Spleen (tissue), 11 donors: ENCODE data around the gene BOLL. TPM values are rescaled to one million over a fixed set of nuclear protein-coding genes. Genes with fewer than 3 reads are reported as not detected.

Experiments
- DNase-seq: peaks from one replicate; pipeline ENCODE4 v3.0.0-alpha.2; 2020
- H3K27ac ChIP-seq, 8 donors: fragments of 200-600 bp; sonication (generic) in 7 of 8; 1 replicate in 4 of 8; 2 replicates in 4 of 8; pipeline versions ENCODE4 v1.5.0 to v1.8.0; 2016 to 2021; ENCODE audit warnings: inconsistent platforms in 4 of 8, mild to moderate bottlenecking in 4 of 8, moderate library complexity in 1 of 8
- H3K27me3 ChIP-seq, 7 donors: fragments of 200-600 bp; sonication (generic) in 6 of 7; replicated peaks in 1 of 7; 1 replicate in 4 of 7; 2 replicates in 3 of 7; pipeline versions ENCODE4 v1.5.0 to v1.8.0; 2016 to 2021; ENCODE audit warnings: inconsistent platforms in 3 of 7, mild to moderate bottlenecking in 1 of 7
- H3K36me3 ChIP-seq, 6 donors: fragments of 200-600 bp; sonication (generic) in 5 of 6; 1 replicate in 4 of 6; 2 replicates in 2 of 6; pipeline versions ENCODE4 v1.5.0 to v1.8.0; 2016 to 2021; ENCODE audit warnings: inconsistent platforms in 2 of 6
- H3K4me1 ChIP-seq, 6 donors: fragments of 200-600 bp; sonication (generic) in 5 of 6; 1 replicate in 3 of 6; 2 replicates in 3 of 6; pipeline versions ENCODE4 v1.5.0 to v1.8.0; 2016 to 2021; ENCODE audit warnings: inconsistent platforms in 3 of 6
- H3K4me3 ChIP-seq, 8 donors: fragments of 200-600 bp; sonication (generic) in 7 of 8; 1 replicate in 4 of 8; 2 replicates in 4 of 8; pipeline versions ENCODE4 v1.5.0 to v1.8.0; 2016 to 2021; ENCODE audit warnings: inconsistent platforms in 4 of 8, mild to moderate bottlenecking in 4 of 8, moderate library complexity in 2 of 8
- H3K9me3 ChIP-seq, 8 donors: fragments of 200-600 bp; sonication (generic) in 7 of 8; 1 replicate in 4 of 8; 2 replicates in 4 of 8; pipeline versions ENCODE4 v1.5.0 to v1.8.0; 2016 to 2021; ENCODE audit warnings: inconsistent platforms in 4 of 8
- CTCF ChIP-seq, 11 experiments: fragments of 200-600 bp in 7 of 11; fragments of 450-650 bp in 4 of 11; sonication (generic) in 4 of 11; IDR thresholded peaks in 8 of 11; conservative IDR thresholded peaks in 3 of 11; 1 replicate in 7 of 11; 2 replicates in 4 of 11; pipeline versions ENCODE4 v1.4.0 to v1.8.0; 2016 to 2021; ENCODE audit warnings: antibody characterized with exemption in 11 of 11, inconsistent platforms in 4 of 11, mild to moderate bottlenecking in 1 of 11
- POLR2A ChIP-seq, 3 donors: fragments of 450-650 bp; IDR thresholded peaks; one replicate each; pipeline ENCODE4 v1.5.1; 2017; ENCODE audit warnings: antibody characterized with exemption in 3 of 3, mild to moderate bottlenecking in 1 of 3
- POLR2AphosphoS5 ChIP-seq, 3 donors: sonication (generic); formaldehyde crosslinking; IDR thresholded peaks; one replicate each; pipeline ENCODE4 v1.5.1; 2017; ENCODE audit warnings: antibody characterized with exemption in 3 of 3
- WGBS, 5 donors: extraction: QIAGEN DNeasy Blood & Tissue Kit in 3 of 5; methylation state at CpG; one replicate each; pipeline versions ENCODE4 v1.1.5 to v1.1.7; 2013 to 2018; 5-methylcytosine and 5-hydroxymethylcytosine counted together
- intact Hi-C: fragments of 100-400 bp; cut with DNase I; formaldehyde crosslinking; loops from one replicate; pipeline ENCODE4 v1.15.0; 2023; ENCODE audit warnings: low total_unique reads
- polyA plus RNA-seq, 3 donors: library from polyadenylated mRNA; stranded (reverse); fragments of 200-250 nt; gene quantifications; one replicate each; pipeline ENCODE4 v1.2.1, GENCODE V29; 2013
- total RNA-seq, 7 donors: library from RNA; depleted of rRNA in 3 of 7; stranded (reverse); fragments of >200 nt in 3 of 7; fragmentation: NEBNext Ultra II Directional in 4 of 7; extraction: Animal tissue kit (Norgen Biotek cat#: 25700) in 4 of 7; gene quantifications; one replicate each; pipeline versions ENCODE4 v1.1.0 to v1.2.1, GENCODE V29; 2016 to 2021
- donor health status: healthy with polysubstance abuse.
- donor health status: DM: no; HTN: no; CAD: no; lungs with moderate emphysema.
- donor health status: DM: no; HTN: no; CAD: no.
- donor health status: Bipolar disorder and iron deficiency.
- donor health status: healthy.
- donor health status: DM: no; HTN: no; CAD: no.
- donor health status: DM: yes; HTN: yes; CAD: no.

The BOLL gene
- total and polyA plus RNA-seq, 10 donors = not detected

GRCh38 chr2:197813093-197813787 lies 28.1 kb upstream of the BOLL start:
- intact Hi-C loops = no loop called here
- no peak overlapping the region for H3K4me3 ChIP-seq
- 48 to 66% (median 58%) methylated on average over 3 of the region's 3 CpGs for whole genome bisulfite sequencing, 5 donors
- H3K27me3 ChIP-seq = peaks cover 0 to 4% (median 0%) of the 10 kb centered on the region in 7 donors
- H3K9me3 ChIP-seq = no peaks in the 10 kb centered on the region
- TF ChIP-seq CTCF (IDR thresholded peaks at IDR 0.05 in 8 of 11, conservative IDR thresholded peaks at IDR 0.05 in 3 of 11) = peak in 7 of 11 experiments; percentile 10 to 55 (median 39)
- TF ChIP-seq POLR2AphosphoS5 (IDR thresholded peaks at IDR 0.05) = no peak
- no peak for DNase-seq
- H3K4me1 ChIP-seq = no peaks in the 10 kb centered on the region
- H3K27ac ChIP-seq = no peak overlapping the region
- no peaks in the 10 kb centered on the region for H3K36me3 ChIP-seq

GRCh38 chr2:197810491-197810890 lies 25.4 kb upstream of the BOLL start:
- H3K9me3 ChIP-seq = no peaks in the 10 kb centered on the region
- WGBS, 5 donors = 81 to 90% (median 86%) methylated on average over 3 of the region's 3 CpGs
- H3K27me3 ChIP-seq = peaks cover 0 to 11% (median 1%) of the 10 kb centered on the region in 7 donors
- intact Hi-C loops = no loop called here
- DNase-seq = no peak
- peaks cover 2 to 24% (median 10%) of the 10 kb centered on the region in 6 donors for H3K4me1 ChIP-seq
- no peaks in the 10 kb centered on the region for H3K36me3 ChIP-seq
- H3K27ac ChIP-seq = no peak overlapping the region
- TF ChIP-seq POLR2AphosphoS5 (IDR thresholded peaks at IDR 0.05) (no peak), POLR2A (IDR thresholded peaks at IDR 0.05) (no peak)
- H3K4me3 ChIP-seq = no peak overlapping the region

GRCh38 chr2:197810016-197810415 lies 24.9 kb upstream of the BOLL start:
- intact Hi-C loops = no loop called here

DNA sequence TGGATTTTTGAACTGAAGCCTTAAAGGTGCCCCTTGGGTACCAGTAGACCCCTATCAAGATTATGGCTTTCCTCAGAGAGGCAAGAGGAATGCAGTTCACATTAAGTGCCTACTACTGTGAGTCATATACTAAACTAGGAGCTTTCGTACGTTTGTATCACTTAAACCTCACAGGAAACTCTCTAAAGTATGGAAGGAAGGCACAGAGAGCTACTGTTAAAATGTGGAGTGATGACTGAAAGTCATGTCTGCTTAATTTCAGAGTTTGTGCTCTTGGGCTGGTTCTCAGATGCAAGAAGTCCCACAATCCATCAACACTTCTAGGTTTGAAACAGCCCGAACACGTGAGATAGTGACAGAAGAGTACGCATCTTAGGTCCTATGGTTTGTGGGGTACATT lies 23.9 kb upstream of the BOLL start:
- Histone ChIP-seq H3K27me3 (peaks cover 0 to 24% (median 15%) of the 10 kb centered on the region in 7 donors), H3K27ac (no peak overlapping the region), H3K4me1 (peaks cover 11 to 35% (median 19%) of the 10 kb centered on the region in 6 donors), H3K4me3 (no peak overlapping the region), H3K36me3 (no peaks in the 10 kb centered on the region), H3K9me3 (no peaks in the 10 kb centered on the region)
- DNase-seq = no peak
- intact Hi-C loops = no loop called here
- WGBS, 5 donors = 79 to 84% (median 81%) methylated on average over 5 of the region's 5 CpGs
- TF ChIP-seq POLR2AphosphoS5 (IDR thresholded peaks at IDR 0.05) (no peak), CTCF (IDR thresholded peaks at IDR 0.05 in 8 of 11, conservative IDR thresholded peaks at IDR 0.05 in 3 of 11) (no peak), POLR2A (IDR thresholded peaks at IDR 0.05) (no peak)

More at GRCh38 chr2:197810016-197810415, 24.9 kb upstream of the BOLL start:
- peaks cover 5 to 28% (median 13%) of the 10 kb centered on the region in 6 donors for H3K4me1 ChIP-seq
- H3K36me3 ChIP-seq = no peaks in the 10 kb centered on the region
- 88 to 96% (median 95%) methylated on average over 3 of the region's 3 CpGs for WGBS, 5 donors
- peaks cover 0 to 15% (median 6%) of the 10 kb centered on the region in 7 donors for H3K27me3 ChIP-seq
- H3K9me3 ChIP-seq = no peaks in the 10 kb centered on the region
- H3K4me3 ChIP-seq = no peak overlapping the region
- no peak for TF ChIP-seq POLR2A (IDR thresholded peaks at IDR 0.05)
- TF ChIP-seq CTCF (IDR thresholded peaks at IDR 0.05 in 8 of 11, conservative IDR thresholded peaks at IDR 0.05 in 3 of 11) = no peak
- DNase-seq = no peak
- no peak overlapping the region for H3K27ac ChIP-seq
